ENCODE data around the gene LIMS1.
"Not testable (repeated sequence)": the region's sequence is repeated elsewhere in the genome, so short reads cannot be mapped to it uniquely, and the experiment has no call there.

The LIMS1 gene

GRCh38 chr2:108676522-108676921 is 142.3 kb downstream of the LIMS1 start:
- DNase-seq, result not testable (repeated sequence)

GRCh38 chr2:108677239-108677744 is 143.0 kb downstream of the LIMS1 start:
- not testable (repeated sequence) for DNase-seq

- not testable (repeated sequence) for DNase-seq
These were observed 144.0 kb downstream of the LIMS1 start for GRCh38 chr2:108678198-108678651.

GRCh38 chr2:108680805-108681204 is 146.5 kb downstream of the LIMS1 start:
- not testable (repeated sequence) for DNase-seq

- DNase-seq, result not testable (repeated sequence)
These were observed 154.8 kb downstream of the LIMS1 start for GRCh38 chr2:108688818-108689756.

GRCh38 chr2:108690001-108690400 is 155.7 kb downstream of the LIMS1 start:
- DNase-seq, result not testable (repeated sequence)

- no peak for DNase-seq
These were observed 157.2 kb downstream of the LIMS1 start for GRCh38 chr2:108691447-108691846.

- DNase-seq, result no peak
These were observed 166.9 kb downstream of the LIMS1 start for GRCh38 chr2:108701208-108701607.

- no peak for DNase-seq
These were observed 167.5 kb downstream of the LIMS1 start for GRCh38 chr2:108701806-108702205.

GRCh38 chr2:108704871-108705270 is 170.6 kb downstream of the LIMS1 start:
- DNase-seq, result no peak

- no peak for DNase-seq
These were observed 173.0 kb downstream of the LIMS1 start for GRCh38 chr2:108707300-108707699.

GRCh38 chr2:108716971-108717370 is 182.7 kb downstream of the LIMS1 start:
- DNase-seq, result not testable (repeated sequence)

GRCh38 chr2:108719149-108720044 is 185.1 kb downstream of the LIMS1 start, which contains the start of gene RANBP2:
TSS of gene RANBP2 (plus strand) at chr2:108719482. CDS start at chr2:108719607, 125 bp downstream.
- DNase-seq, result peak; percentile 88

- not testable (repeated sequence) for DNase-seq
These were observed 191.8 kb downstream of the LIMS1 start for GRCh38 chr2:108726048-108726447.

GRCh38 chr2:108734656-108735055 is 200.4 kb downstream of the LIMS1 start:
- not testable (repeated sequence) for DNase-seq

Measured in NK-92 treated with Interleukin-12 subunit alpha and Interleukin-12 subunit beta, amount 100 ng/mL, for 24 hours (cell line).